ENCODE measurements around the gene SLC39A11. TPM values are rescaled to one million over a fixed set of nuclear protein-coding genes. Genes with fewer than 3 reads are reported as not detected.

SLC39A11 gene
- total RNA-seq, 1 experiment from 2014 or later: 57.1 TPM

DNA sequence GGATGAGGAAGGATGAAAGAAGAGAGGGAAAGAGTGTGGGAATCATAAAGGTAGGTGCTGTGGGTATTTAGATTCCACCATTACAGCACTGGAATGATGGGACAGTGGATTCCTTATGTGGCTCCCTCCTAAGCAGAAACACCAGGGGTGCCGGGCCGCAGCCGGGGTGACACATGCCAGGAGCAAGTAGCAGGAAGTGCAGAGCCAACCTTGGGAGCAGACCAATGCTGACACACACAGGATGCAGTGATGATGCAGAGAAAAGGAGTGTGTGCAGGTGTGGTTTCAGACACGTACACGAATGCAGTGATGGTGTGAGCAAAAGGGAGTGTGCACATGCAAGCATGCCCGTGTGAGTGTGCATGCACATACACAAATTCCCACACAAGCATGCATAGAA, 338.0 kb downstream of the SLC39A11 start:
- no peak overlapping the region for H2AFZ ChIP-seq
- no peaks in the 10 kb centered on the region for H3K9me3 ChIP-seq (ENCODE audit: insufficient read depth, low read depth)
- H3K9me2 ChIP-seq (ENCODE audit: insufficient read depth): no peaks in the 10 kb centered on the region
- no peaks in the 10 kb centered on the region for H3F3A ChIP-seq (ENCODE audit: insufficient read depth, low read depth)
- no peaks in the 10 kb centered on the region for H3K79me2 ChIP-seq (ENCODE audit: low read depth)
- no peaks in the 10 kb centered on the region for H4K20me1 ChIP-seq (ENCODE audit: insufficient read depth)
- H3K4me3 ChIP-seq: no peak overlapping the region
- H3K27me3 ChIP-seq (ENCODE audit: insufficient read depth, low read depth): no peaks in the 10 kb centered on the region
- no peak for DNase-seq
- ChIA-PET CTCF (no interaction called here), POLR2A (ENCODE audit: unreplicated experiment) (no interaction called here)
- no peak overlapping the region for H3K27ac ChIP-seq
- no peaks in the 10 kb centered on the region for H3K4me1 ChIP-seq (replicated peaks; ENCODE audit: insufficient read depth)
- TF ChIP-seq, protein P1, sequence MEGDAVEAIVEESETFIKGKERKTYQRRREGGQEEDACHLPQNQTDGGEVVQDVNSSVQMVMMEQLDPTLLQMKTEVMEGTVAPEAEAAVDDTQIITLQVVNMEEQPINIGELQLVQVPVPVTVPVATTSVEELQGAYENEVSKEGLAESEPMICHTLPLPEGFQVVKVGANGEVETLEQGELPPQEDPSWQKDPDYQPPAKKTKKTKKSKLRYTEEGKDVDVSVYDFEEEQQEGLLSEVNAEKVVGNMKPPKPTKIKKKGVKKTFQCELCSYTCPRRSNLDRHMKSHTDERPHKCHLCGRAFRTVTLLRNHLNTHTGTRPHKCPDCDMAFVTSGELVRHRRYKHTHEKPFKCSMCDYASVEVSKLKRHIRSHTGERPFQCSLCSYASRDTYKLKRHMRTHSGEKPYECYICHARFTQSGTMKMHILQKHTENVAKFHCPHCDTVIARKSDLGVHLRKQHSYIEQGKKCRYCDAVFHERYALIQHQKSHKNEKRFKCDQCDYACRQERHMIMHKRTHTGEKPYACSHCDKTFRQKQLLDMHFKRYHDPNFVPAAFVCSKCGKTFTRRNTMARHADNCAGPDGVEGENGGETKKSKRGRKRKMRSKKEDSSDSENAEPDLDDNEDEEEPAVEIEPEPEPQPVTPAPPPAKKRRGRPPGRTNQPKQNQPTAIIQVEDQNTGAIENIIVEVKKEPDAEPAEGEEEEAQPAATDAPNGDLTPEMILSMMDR (conservative IDR thresholded peaks at IDR 0.05): no peak
- no peak for TF ChIP-seq EZH2 (IDR thresholded peaks at IDR 0.05; ENCODE audit: low read depth)
- intact Hi-C loops (cut with micrococcal nuclease; ENCODE audit: unreplicated experiment): no loop called here
- no peak overlapping the region for H3K4me2 ChIP-seq
- BruUV-seq (replicated peaks): no TSS peak
- no peaks in the 10 kb centered on the region for H3K36me3 ChIP-seq (ENCODE audit: low read depth)

- no peak for DNase-seq
- Histone ChIP-seq H3K27me3 (ENCODE audit: insufficient read depth, low read depth) (no peaks in the 10 kb centered on the region), H3F3A (ENCODE audit: insufficient read depth, low read depth) (no peaks in the 10 kb centered on the region), H3K4me3 (no peak overlapping the region), H3K4me2 (no peak overlapping the region), H2AFZ (no peak overlapping the region), H3K4me1 (replicated peaks; ENCODE audit: insufficient read depth) (no peaks in the 10 kb centered on the region), H3K27ac (no peak overlapping the region), H3K36me3 (ENCODE audit: low read depth) (no peaks in the 10 kb centered on the region), H4K20me1 (ENCODE audit: insufficient read depth) (no peaks in the 10 kb centered on the region), H3K9me3 (ENCODE audit: insufficient read depth, low read depth) (no peaks in the 10 kb centered on the region), H3K9me2 (ENCODE audit: insufficient read depth) (no peaks in the 10 kb centered on the region), H3K79me2 (ENCODE audit: low read depth) (no peaks in the 10 kb centered on the region)
- intact Hi-C loops (cut with micrococcal nuclease; ENCODE audit: unreplicated experiment): no loop called here
- ChIA-PET CTCF (no interaction called here), POLR2A (ENCODE audit: unreplicated experiment) (no interaction called here)
- BruUV-seq (replicated peaks): no TSS peak
- TF ChIP-seq, protein P1 (conservative IDR thresholded peaks at IDR 0.05): no peak
- TF ChIP-seq EZH2 (IDR thresholded peaks at IDR 0.05; ENCODE audit: low read depth): no peak
Measured at GRCh38 chr17:72751746-72752145, 340.7 kb downstream of the SLC39A11 start.

- H3K27me3 ChIP-seq (ENCODE audit: insufficient read depth, low read depth): no peaks in the 10 kb centered on the region
- no peaks in the 10 kb centered on the region for H3K9me3 ChIP-seq (ENCODE audit: insufficient read depth, low read depth)
- intact Hi-C loops (cut with micrococcal nuclease; ENCODE audit: unreplicated experiment): no loop called here
- no peak for TF ChIP-seq EZH2 (IDR thresholded peaks at IDR 0.05; ENCODE audit: low read depth)
- TF ChIP-seq, protein P1 (conservative IDR thresholded peaks at IDR 0.05): no peak
- POLR2A ChIA-PET (ENCODE audit: unreplicated experiment): no interaction called here
- H2AFZ ChIP-seq: no peak overlapping the region
- H4K20me1 ChIP-seq (ENCODE audit: insufficient read depth): no peaks in the 10 kb centered on the region
- no peaks in the 10 kb centered on the region for H3K79me2 ChIP-seq (ENCODE audit: low read depth)
- no peaks in the 10 kb centered on the region for H3K36me3 ChIP-seq (ENCODE audit: low read depth)
- no peak overlapping the region for H3K4me3 ChIP-seq
- no peaks in the 10 kb centered on the region for H3K9me2 ChIP-seq (ENCODE audit: insufficient read depth)
- H3K4me1 ChIP-seq (replicated peaks; ENCODE audit: insufficient read depth): no peaks in the 10 kb centered on the region
- H3F3A ChIP-seq (ENCODE audit: insufficient read depth, low read depth): no peaks in the 10 kb centered on the region
- no peak overlapping the region for H3K27ac ChIP-seq
- H3K4me2 ChIP-seq: no peak overlapping the region
- no peak for DNase-seq
- BruUV-seq (replicated peaks): no TSS peak
- CTCF ChIA-PET: no interaction called here
Measured at GRCh38 chr17:72749119-72749572, 343.3 kb downstream of the SLC39A11 start.

Data from PC-9 (cell line).